Activated B cell treated with CpG ODN at 0.5 μM for 24 hours (primary cell): ENCODE data around the gene SEMA5A. TPM values are rescaled to one million over a fixed set of nuclear protein-coding genes. Genes with fewer than 3 reads are reported as not detected.

Experiments
- ATAC-seq: fragments of 200-7000 bp; cut with Tn5 transposase; one replicate; pipeline ENCODE4 v1.10.0; 2021; ENCODE audit warnings: low read depth, mild to moderate bottlenecking, moderate library complexity
- CTCF ChIA-PET: fragments of 350-600 bp; sonication (Branson Sonifier 250); formaldehyde crosslinking; loops from one replicate; lab custom pipeline; 2021; ENCODE audit warnings: antibody characterized with exemption; lab: Charles Lee
- POLR2A ChIA-PET: fragments of 350-600 bp; sonication (Branson Sonifier 250); formaldehyde crosslinking; loops from one replicate; lab custom pipeline; 2021; ENCODE audit warnings: antibody characterized with exemption; lab: Charles Lee
- DNase-seq: peaks from one replicate; pipeline ENCODE4 v3.0.0; 2022
- H3K27ac Mint-ChIP-seq: one replicate; pipeline ENCODE4 v1.8.0; 2020; ENCODE audit warnings: mixed read lengths
- H3K27me3 Mint-ChIP-seq: one replicate; pipeline ENCODE4 v1.8.0; 2021; ENCODE audit warnings: mixed read lengths
- H3K36me3 Mint-ChIP-seq: one replicate; pipeline ENCODE4 v1.8.0; 2021; ENCODE audit warnings: low read depth, mixed read lengths
- H3K4me1 Mint-ChIP-seq: one replicate; pipeline ENCODE4 v1.8.0; 2021; ENCODE audit warnings: mixed read lengths
- H3K4me3 Mint-ChIP-seq: one replicate; pipeline ENCODE4 v1.8.0; 2020; ENCODE audit warnings: mild to moderate bottlenecking, mixed read lengths
- H3K9me3 Mint-ChIP-seq: one replicate; pipeline ENCODE4 v1.8.0; 2020; ENCODE audit warnings: mixed read lengths
- CTCF ChIP-seq: fragments of 200-600 bp; IDR thresholded peaks from one replicate; pipeline ENCODE4 v1.8.0; 2022; ENCODE audit warnings: antibody characterized with exemption, mild to moderate bottlenecking
- intact Hi-C: fragments of 100-400 bp; cut with micrococcal nuclease; formaldehyde crosslinking; loops from one replicate; pipeline ENCODE4 v1.15.1; 2024
- total RNA-seq: library from RNA; stranded (reverse); gene quantifications from 2 replicates; pipeline ENCODE4 v1.2.3, GENCODE V29; 2022

The SEMA5A gene
- total RNA-seq, 1 donor from 2014 or later: not detected

GRCh38 chr5:9297134-9297533 lies 248.7 kb downstream of the SEMA5A start:
- Mint-ChIP-seq H3K4me3 (no peak overlapping the region), H3K9me3 (peaks cover 6% of the 10 kb centered on the region), H3K36me3 (no peaks in the 10 kb centered on the region), H3K27ac (no peak overlapping the region), H3K4me1 (no peaks in the 10 kb centered on the region), H3K27me3 (no peaks in the 10 kb centered on the region)
- intact Hi-C loops: no loop called here
- no peak for DNase-seq
- POLR2A ChIA-PET: no interaction called here
- ATAC-seq: no peak
- TF ChIP-seq CTCF: no peak
- CTCF ChIA-PET: no interaction called here

GRCh38 chr5:9295466-9295801 lies 250.4 kb downstream of the SEMA5A start:
- intact Hi-C loops: no loop called here
- Mint-ChIP-seq H3K9me3 (peaks cover 6% of the 10 kb centered on the region), H3K36me3 (no peaks in the 10 kb centered on the region), H3K27ac (no peak overlapping the region), H3K4me3 (no peak overlapping the region), H3K4me1 (no peaks in the 10 kb centered on the region), H3K27me3 (no peaks in the 10 kb centered on the region)
- DNase-seq: no peak
- POLR2A ChIA-PET: no interaction called here
- no peak for TF ChIP-seq CTCF
- CTCF ChIA-PET: no interaction called here
- no peak for ATAC-seq

- H3K4me3 Mint-ChIP-seq: no peak overlapping the region
- TF ChIP-seq CTCF: no peak
- H3K4me1 Mint-ChIP-seq: no peaks in the 10 kb centered on the region
- no peak overlapping the region for H3K27ac Mint-ChIP-seq
- ChIA-PET CTCF (no interaction called here), POLR2A (no interaction called here)
- H3K9me3 Mint-ChIP-seq: peaks cover 6% of the 10 kb centered on the region
- DNase-seq: no peak
- H3K27me3 Mint-ChIP-seq: no peaks in the 10 kb centered on the region
- intact Hi-C loops: no loop called here
- no peaks in the 10 kb centered on the region for H3K36me3 Mint-ChIP-seq
- ATAC-seq: no peak
Observed at GRCh38 chr5:9294793-9295465, 250.9 kb downstream of the SEMA5A start.

GRCh38 chr5:9288234-9288633 lies 257.6 kb downstream of the SEMA5A start:
- Mint-ChIP-seq H3K4me1 (no peaks in the 10 kb centered on the region), H3K36me3 (no peaks in the 10 kb centered on the region), H3K9me3 (no peaks in the 10 kb centered on the region), H3K27ac (no peak overlapping the region), H3K4me3 (no peak overlapping the region), H3K27me3 (no peaks in the 10 kb centered on the region)
- ChIA-PET POLR2A (no interaction called here), CTCF (no interaction called here)
- TF ChIP-seq CTCF: no peak
- DNase-seq: no peak
- intact Hi-C loops: no loop called here
- no peak for ATAC-seq

GRCh38 chr5:9284781-9285307 lies 261.0 kb downstream of the SEMA5A start:
- Mint-ChIP-seq H3K27me3 (no peaks in the 10 kb centered on the region), H3K27ac (no peak overlapping the region), H3K4me1 (no peaks in the 10 kb centered on the region), H3K4me3 (no peak overlapping the region), H3K36me3 (no peaks in the 10 kb centered on the region), H3K9me3 (peaks cover 2% of the 10 kb centered on the region)
- intact Hi-C loops: no loop called here
- ATAC-seq (no peak), DNase-seq (no peak)
- no peak for TF ChIP-seq CTCF
- POLR2A ChIA-PET: no interaction called here
- CTCF ChIA-PET: no interaction called here
